NCI-H526 treated with DMSO at 0.1 percent for 48 hours (cell line): ENCODE results near the gene TPCN1.

ENCODE experiments used
- DNase-seq: peaks from one replicate; lab custom pipeline; 2025; lab: John Stamatoyannopoulos, UW

Gene TPCN1

DNA sequence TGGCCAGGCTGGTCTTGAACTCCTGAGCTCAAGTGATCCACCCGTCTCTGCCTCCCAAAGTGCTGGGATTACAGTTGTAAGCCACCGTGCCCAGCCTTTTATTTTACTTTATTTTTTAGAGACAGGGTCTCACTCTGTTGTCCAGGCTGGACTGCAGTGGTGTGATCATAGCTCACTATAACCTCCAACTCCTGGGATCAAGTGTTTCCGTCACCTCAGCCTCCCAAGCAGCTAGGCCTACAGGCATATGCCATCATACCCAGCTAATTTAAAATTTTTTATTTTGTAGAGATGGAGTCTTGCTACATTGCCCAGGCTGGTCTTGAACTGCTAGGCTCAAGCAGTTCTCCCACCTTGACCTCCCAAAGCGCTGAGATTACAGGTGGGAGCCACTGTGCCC, 3.7 kb downstream of the TPCN1 start:
- no peak for DNase-seq

GRCh38 chr12:113226696-113227568, 5.7 kb downstream of the TPCN1 start:
- no peak for DNase-seq

DNA sequence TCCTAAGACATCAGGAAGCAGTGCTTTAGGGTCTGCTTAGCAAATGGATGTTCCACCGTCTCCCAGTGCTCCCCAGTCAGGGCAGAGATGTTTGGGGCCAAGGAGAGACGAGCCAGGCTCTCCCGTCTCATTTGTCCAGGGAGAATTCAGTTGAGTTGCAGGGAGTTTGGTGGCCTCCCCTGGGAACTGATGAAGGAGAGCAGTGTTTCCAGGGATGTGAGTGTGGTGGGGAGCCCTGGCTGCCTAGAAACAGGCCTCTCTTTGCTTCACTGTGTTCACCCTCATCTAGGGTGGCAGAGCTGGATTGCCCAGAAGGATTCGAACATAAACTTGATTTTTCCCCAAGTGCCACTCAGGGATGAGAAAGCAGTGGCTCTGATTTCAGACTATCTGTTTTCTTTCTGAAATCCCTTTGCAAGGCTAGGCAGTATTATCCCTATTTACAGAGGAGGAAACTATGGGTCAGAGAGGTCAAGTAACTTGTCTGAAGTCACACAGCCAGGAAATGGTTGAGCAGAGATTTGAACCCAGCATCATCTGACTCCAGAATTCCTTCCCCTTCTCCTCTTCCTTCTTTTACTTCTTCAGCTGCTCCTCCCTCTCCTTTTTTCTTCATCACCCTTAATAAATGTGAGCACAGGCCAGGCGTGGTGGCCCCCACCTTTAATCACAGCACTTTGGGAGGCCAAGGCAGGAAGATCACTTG, 6.6 kb downstream of the TPCN1 start:
- DNase-seq: no peak

- DNase-seq: no peak
These were observed 7.2 kb downstream of the TPCN1 start for GRCh38 chr12:113228394-113229028.

DNA sequence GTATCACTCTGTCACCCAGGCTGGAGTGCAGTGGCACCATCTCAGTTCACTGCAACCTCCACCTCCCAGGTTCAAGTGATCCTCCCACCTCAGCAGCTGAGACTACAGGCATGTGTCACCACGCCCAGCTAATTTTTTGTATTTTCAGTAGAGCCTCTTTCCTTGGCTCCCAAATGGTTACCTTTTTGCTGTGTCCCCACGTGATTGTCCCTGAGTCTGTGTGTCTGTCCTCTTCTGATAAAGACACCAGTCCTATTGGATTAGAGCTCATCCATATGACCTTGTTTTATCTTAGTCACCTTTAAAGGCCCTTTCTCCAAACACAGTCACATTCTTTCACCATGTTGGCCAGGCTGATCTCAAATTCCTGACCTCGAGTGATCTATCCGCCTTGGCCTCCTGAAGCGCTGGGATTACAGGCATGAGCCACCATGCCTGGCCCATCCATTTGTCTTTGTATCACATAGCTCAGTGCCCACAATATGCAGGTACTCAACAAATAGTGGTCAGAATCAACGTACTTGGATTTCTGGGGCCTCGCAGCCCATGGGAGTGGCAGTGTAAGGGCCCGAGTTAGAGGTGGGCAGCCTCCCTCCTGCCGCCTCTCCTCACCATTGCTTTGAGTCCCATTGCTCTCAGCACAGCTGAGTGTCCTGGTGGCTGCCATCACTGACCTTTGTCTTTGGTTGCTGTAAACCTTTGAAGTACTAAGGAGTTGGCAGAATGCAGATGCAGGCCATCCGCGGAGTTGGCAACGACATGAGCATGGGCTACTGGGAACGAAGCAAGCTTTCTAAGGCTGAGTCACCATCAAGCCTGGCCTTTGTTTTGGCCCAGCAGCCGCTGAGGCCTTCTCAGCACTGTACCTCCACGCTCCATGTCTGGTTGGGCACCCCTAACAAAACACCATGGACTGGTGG, 9.3 kb downstream of the TPCN1 start:
- DNase-seq: no peak

- DNase-seq: no peak
These were observed 10.2 kb downstream of the TPCN1 start for GRCh38 chr12:113231235-113232088.

DNA sequence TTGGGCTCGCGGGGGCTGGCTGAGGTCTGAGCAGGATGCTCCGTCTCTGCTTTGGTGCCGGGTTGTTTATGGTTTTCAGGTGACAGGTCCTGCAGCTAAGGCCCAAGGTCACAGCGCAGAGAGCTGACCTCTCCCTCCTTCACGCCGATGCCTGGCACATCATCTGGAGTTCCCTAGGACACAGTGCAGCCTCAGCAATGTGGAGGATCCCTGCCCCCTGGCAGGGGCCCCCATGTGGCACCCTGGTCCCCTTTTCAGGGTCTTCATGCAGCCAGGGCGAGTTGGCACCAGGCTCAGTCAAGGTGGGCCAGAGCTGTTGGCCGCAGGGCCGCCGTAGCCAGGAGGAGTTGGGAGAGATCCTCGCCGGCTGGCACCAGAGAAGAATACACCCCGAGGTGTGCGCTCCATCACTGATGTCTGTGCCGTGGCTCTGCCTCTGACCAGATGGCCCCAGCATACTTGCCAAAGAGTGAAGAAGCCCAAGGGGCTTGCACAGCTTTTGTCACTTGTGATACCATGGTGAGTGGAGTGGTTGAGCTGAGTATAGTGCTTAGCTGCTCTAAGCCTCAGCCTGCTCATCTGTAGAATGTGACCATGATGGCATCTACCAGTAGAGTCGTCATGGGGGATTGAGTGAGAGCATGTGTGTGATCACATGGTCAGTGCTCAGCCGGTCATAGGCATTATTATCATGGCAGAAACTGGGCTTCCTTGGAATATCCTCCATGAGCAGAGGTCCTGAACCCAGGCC, 11.0 kb downstream of the TPCN1 start:
- DNase-seq: no peak

DNA sequence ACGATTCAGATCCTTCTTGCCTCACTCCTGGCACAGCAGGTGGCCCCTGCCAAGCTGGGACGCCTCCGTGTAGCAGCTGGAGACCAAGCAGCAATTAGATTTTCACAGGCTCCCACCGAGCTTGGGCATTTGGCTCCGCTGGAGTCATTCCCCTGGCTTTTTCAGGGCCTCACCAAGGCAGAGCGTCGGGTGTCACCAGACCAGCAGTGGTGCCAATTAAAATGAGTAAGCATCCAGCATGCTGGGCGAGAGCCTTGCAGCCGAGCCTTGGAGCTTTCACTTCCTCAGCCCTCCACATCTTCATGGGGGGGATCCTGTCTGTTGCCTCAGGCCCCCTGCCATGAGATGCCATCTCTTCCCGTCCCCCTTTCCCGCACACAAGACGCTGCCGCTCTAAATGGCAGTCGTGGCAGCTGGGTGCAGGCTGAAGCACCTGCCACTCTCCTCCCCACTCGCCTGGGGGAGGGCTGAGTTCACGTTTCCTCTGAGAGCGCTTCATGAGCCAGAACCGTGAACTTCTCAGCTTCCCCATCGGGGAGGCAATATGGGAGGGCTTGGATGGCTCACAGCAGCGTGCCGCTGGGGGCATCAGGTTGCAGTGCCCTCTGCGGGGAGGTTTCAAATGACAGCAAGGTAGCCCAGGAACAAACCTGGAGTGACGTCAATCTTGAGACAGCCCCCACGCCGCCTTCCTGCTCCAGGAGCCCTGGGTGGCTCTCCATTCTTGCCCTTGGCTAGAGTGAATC, 11.7 kb downstream of the TPCN1 start:
- no peak for DNase-seq

GRCh38 chr12:113233967-113234366, 12.7 kb downstream of the TPCN1 start:
- no peak for DNase-seq

DNA sequence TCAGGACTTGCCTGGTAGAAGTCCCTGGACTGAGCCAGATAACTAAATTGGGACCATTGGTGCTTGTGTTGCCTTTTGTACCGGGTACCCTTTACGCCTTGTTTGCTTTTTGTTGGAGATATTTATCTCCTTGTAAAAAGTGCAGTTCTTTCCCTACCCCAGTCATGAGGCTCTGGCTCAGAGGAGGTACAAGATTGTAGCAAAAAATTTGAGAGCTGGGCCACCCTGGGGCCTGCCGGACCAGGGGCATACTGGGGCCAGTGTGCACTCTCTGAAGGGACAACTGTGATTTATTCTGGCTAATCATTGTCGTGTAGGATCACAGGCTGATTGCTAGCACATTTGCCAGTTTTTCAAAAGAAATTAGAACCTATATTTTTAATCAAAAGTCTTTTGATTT, 13.2 kb downstream of the TPCN1 start:
- no peak for DNase-seq

GRCh38 chr12:113235976-113236375, 14.7 kb downstream of the TPCN1 start:
- no peak for DNase-seq

DNA sequence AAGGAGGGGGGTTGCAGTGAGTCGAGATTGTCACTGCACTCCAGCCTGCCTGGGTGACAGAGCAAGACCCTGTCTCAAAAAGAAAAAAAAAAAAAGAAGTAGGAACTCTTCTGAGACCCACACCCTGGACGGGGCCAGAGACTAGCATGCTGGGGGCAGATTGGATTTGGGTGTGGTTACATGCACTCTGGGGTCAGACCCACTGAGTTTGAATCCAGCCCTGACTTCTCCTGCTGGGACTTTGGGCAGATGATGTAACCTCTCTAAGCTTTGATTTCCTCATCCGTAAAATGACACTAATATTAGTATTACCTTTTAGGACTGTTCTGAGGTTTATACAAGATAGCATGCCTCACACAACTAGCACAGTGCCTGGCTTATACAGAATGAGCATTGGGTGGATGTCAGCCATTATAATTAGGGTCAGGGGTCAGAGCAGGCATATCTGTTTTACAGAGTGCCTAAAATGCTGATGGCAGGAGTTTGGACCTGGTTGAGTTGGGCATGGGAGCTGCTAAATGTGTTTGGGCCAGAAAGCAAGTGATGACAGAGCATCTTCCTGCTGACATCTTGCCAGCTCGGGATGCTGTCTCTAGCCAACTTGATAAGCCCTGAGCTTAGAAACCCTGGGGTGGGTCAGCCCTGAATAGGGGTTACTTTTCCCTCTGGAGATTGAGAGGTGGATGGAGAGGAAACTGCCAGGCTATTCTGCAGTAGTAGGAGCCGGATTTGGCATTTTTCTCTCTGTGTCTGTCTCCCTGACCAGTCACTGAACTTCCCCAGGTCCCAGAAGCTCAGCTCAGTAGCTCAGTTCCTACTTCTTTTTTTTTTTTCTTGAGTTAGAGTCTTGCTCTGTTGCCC, 15.5 kb downstream of the TPCN1 start:
- no peak for DNase-seq

- no peak for DNase-seq
These were observed 16.5 kb downstream of the TPCN1 start for GRCh38 chr12:113237748-113238147.

DNA sequence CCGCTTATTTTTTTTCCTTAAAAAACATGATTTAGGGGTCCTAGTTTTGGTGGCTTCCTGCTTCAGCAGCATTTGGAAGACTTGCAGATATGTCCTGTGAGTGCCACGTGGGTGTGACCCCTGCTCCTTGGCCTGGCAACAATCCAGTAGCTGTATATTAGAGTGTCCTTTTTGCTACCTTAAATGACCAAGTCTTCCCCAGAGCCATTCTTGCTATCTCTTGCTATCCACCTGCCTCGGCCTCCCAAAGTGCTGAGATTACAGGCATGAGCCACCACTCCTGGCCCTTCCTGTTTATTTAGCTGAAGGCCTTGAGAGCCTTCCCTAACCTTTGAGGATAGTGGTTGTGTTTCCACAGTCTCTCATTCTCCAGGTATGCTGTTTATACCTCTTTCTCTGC, 17.0 kb downstream of the TPCN1 start:
- DNase-seq: no peak

- DNase-seq: no peak
These were observed 18.1 kb downstream of the TPCN1 start for GRCh38 chr12:113239288-113239771.

GRCh38 chr12:113239811-113240331, 18.6 kb downstream of the TPCN1 start:
- DNase-seq: no peak

GRCh38 chr12:113240395-113240794, 19.1 kb downstream of the TPCN1 start:
- no peak for DNase-seq
